Stimulated activated CD4-positive, alpha-beta T cell treated with anti-CD3 and anti-CD28 coated beads, TNF-alpha, amount 100 ng/mL, for 1 hour (primary cell): ENCODE measurements around the gene BAHD1.

Source experiments
- DNase-seq, 3 donors: peaks; one replicate each; pipeline ENCODE4 v3.0.0-alpha.2; 2020; ENCODE audit warnings: low read depth in 3 of 3, low spot score in 1 of 3

The BAHD1 gene

GRCh38 chr15:40440743-40441564, at the start of gene BAHD1:
BAHD1 (plus strand) TSS chr15:40440953; CDS start chr15:40458465, 17,512 bp downstream.
- peak; percentile 80 to 92 (median 90) for DNase-seq

DNA sequence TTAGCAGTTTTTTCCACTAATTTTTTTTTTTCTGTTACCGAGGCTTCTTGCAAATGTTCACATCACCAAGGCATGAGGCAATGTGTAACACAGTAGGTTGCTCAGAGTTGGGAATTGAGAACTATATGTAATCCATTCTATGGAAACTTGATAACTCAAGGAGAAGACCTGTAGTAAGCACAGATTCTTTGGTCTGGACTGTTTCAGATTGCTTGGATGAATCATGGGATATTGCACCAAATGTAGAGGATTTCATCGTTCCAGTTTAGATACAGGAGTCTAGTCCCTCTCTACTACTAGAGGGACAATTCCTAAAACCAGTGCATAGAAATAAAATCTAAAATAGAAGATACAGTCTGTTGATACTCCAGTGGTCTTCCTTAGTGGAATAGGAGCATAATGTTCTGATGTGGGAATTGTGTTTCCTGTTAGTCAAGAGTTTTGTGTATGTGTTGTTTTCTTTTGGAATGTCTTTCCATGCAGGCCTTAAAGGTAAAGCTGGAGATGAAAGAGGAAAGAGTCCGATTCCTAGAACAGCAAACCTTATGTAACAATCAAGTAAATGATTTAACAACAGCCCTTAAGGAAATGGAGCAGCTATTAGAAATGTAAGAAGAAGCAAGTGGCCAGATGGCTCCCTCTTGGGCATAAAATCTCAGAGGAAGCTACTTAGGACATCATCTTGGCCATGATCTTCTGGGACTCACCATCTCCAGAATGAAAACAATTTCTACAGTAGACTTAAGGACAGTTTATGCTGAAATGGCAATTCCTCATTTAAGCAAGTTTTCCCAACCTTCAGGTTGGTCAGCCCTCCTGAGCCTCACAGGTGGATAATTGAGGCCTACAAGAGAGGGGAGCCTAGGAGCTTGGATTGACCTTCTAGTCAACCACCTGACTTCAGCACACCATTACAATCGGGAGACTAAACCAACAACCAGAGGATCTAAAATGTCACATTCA, 47.5 kb upstream of the BAHD1 start:
- no peak for DNase-seq

GRCh38 chr15:40397688-40398412, 42.9 kb upstream of the BAHD1 start:
- DNase-seq, result no peak

DNA sequence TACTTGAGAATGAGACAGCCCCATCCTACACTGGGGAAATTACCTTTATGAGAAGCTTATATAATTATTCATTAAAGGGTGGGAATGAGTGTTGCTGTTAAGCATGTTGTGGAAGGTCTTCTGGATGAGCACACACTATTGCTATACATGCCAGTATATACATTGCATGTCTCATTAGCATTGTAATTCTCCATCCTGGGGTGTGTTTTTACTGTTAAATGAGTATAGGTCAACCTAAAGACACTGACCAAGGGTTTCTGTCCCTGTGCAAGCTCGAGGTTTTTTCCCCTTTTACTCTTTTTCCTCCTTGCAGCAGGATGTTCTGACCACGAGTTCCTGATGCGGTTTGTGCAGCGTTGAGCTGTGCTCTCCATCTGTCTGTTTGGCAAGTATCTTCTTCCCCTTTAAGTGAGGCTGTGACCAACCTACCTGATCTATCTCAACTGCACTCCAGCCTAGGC, 42.3 kb upstream of the BAHD1 start:
- no peak for DNase-seq

DNA sequence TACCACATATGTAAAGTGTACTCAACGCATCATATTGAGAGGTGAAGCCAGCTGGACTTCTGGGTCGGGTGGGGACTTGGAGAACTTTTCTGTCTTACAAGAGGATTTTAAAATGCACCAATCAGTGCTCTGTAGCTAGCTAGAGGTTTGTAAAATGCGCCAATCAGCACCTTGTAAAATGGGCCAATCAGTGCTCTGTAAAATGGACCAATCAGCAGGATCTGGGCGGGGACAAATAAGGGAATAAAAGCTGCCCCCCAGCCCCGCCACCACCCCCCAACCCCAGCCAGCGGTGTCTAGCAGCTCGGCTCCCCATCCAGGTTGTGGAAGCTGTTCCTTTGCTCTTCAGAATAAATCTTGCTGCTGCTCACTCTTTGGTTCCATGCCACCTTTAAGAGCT, 41.4 kb upstream of the BAHD1 start:
- DNase-seq, result no peak

DNA sequence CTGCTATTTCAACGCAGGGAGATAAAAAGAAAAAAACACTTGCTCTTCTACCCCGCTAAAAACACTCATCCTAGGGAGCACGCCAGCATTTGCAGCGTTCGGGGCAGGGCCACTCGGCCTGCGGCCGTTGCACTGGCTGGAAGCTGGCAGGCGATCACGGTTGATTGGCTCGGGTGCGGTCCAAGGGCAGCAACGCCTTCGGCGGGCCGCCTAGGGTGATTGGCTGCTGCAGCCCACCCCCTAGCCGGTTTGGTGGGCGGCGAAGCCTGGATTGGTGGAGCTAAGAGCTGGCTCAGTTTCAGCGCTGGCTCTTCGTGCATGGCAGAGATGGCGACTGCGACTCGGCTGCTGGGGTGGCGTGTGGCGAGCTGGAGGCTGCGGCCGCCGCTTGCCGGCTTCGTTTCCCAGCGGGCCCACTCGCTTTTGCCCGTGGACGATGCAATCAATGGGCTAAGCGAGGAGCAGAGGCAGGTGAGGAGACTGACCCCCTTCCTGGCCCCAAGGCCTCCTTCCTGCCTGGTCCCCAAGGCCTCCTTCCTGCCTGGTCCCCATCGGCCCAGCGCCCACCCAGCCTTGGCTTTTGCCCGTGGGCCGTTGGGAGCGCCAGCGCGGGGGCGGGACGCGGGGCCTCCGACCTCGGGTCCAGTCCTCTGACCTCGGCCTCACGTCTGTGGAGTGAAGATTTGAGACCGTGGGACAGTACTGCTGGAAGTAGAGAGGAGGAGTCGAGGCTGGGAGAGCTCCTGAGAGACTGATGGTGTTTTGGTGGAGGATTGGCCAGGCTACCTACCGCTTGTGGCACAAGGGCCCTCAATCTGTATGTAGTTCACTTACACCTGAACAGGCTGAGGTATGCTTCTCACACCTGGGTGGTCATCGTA, 35.0 kb upstream of the BAHD1 start, which contains the start of gene IVD:
TSS of gene IVD (plus strand) at position 295 of the 881 bp plus-strand sequence. CDS start at position 328, 33 bp downstream.
- DNase-seq, result peak; percentile 63 to 78 (median 66)

- no peak for DNase-seq
Observed at GRCh38 chr15:40407330-40407990, 33.3 kb upstream of the BAHD1 start.

GRCh38 chr15:40409366-40409765, 31.4 kb upstream of the BAHD1 start:
- no peak for DNase-seq

GRCh38 chr15:40410476-40410875, 30.3 kb upstream of the BAHD1 start:
- no peak for DNase-seq

GRCh38 chr15:40412095-40412759, 28.5 kb upstream of the BAHD1 start:
- no peak for DNase-seq

- DNase-seq, result no peak
Observed at GRCh38 chr15:40413036-40413435, 27.7 kb upstream of the BAHD1 start.

DNA sequence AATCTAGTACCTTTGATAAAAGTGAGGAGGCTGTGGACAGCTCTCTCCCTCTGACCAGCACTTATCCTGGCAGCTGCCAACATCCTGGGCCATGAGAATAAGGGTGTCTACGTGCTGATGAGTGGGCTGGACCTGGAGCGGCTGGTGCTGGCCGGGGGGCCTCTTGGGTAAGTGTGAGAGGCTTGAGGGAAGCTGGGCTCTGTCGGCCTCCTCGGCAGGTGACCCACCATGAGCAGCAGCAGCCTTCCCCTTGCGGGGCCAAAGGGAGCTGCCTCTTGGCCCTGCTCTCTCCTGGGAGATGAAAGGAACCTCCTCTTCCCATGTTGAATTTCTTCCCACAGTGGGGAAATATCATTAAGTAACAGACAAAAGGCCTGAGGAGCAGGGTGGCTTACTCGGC, 25.9 kb upstream of the BAHD1 start:
- DNase-seq, result no peak

GRCh38 chr15:40415226-40415625, 25.5 kb upstream of the BAHD1 start:
- DNase-seq, result no peak

DNA sequence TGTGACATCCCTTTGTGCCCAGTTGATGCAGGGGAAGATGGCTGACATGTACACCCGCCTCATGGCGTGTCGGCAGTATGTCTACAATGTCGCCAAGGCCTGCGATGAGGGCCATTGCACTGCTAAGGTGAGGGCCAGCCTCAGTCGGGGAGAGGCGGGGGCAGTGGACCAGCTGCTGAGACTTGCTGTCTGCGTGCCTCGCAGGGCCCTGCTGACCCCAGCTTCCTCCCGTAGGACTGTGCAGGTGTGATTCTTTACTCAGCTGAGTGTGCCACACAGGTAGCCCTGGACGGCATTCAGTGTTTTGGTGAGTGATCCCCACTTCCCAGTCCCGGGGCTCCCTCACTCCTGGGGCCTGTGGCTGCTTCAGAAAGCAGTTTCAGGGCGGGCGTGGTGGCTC, 24.7 kb upstream of the BAHD1 start:
- no peak for DNase-seq

GRCh38 chr15:40418126-40418525, 22.6 kb upstream of the BAHD1 start:
- no peak for DNase-seq

- no peak for DNase-seq
Observed at GRCh38 chr15:40420071-40420713, 20.6 kb upstream of the BAHD1 start.

- DNase-seq, result no peak
Observed at GRCh38 chr15:40420793-40421192, 20.0 kb upstream of the BAHD1 start.
